ENCODE results near the gene TMEM163.

TMEM163 gene

DNA sequence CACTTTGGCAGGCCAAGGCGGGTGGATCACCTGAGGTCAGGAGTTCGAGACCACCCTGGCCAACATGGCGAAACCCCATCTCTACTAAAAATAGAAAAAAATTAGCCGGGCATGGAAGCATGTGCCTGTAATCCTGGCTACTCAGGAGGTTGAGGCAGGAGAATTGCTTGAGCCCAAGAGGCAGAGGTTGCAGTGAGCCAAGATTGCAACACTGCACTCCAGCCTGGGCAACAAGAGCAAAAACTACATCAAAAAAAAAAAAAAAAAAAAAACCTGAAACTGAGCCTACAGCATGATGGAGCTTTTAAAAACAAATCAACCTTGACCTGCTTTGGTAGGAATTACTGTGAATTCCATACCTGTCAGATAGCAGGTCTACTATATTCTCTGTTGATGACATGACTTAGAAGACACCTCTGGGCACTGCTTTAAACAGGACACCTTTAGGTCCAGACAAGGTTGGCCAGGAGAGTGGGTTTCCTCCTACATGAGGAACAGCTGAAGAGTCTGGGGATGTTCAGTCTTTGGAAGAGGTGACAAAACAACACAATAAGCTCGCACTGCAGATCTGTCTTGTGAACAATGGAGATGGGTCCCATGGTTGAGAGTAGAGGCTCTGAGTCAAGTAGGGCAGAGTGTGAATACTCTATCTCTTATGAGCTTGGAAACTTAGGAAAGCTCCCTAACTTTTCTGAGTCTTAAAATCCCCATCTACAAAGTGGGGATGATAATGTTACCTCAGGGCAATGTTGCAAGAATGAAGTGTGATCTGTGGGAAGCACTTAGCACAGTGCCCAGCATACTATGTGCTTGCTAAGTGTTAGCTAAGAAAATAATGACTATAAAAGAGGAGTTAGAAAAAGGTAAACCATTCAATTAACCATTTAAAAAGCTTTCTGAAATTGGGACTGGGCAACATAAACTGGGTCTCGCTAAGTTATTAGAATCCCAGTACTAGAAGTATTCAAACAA lies 25.2 kb downstream of the TMEM163 start:
- no peak for DNase-seq (ENCODE audit: low read depth in 2 of 3, low spot score in 1 of 3)

GRCh38 chr2:134692499-134692898 lies 26.3 kb downstream of the TMEM163 start:
- no peak for DNase-seq (ENCODE audit: low read depth in 2 of 3, low spot score in 1 of 3)

- DNase-seq (ENCODE audit: low read depth in 2 of 3, low spot score in 1 of 3): no peak
Measured at GRCh38 chr2:134690629-134691215, 28.1 kb downstream of the TMEM163 start.

DNA sequence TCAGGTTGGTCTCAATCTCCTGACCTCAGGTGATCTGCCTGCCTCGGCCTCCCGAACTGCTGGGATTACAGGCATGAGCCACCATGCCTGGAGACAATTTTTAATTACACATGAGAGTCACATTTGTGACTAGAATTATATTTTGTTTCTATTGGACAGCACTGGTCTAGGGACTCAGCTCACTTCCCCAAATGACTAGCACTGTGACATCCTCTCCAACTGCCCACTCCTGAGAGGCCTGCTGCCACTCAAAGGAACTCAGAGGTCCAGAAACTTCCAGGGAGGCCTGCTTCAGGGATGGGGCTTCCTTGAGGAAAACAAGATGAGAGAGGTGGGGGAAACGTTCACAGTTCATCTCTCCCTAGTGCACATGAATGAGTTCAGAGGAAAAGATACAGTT lies 29.5 kb downstream of the TMEM163 start:
- DNase-seq (ENCODE audit: low read depth in 2 of 3, low spot score in 1 of 3): no peak

DNA sequence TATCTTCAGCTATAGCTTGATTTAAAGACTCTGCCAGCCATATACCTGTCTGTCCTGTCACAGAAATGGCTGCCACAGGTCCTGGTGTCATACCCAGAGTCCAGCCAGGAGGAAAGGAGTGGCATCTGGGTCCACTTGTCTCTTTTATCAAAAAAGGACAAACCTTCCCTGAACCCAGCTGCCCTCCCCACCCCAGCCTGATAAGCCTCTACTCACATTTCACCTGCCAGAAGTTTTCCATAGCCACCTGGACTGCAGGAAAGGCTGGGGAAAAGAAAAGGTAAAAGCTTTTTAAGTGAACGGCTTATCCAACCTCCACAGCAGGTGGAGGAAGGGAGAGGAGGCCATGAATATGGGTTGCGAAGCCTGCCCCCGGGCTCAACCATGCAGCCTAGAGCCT lies 32.8 kb downstream of the TMEM163 start:
- no peak for DNase-seq (ENCODE audit: low read depth in 2 of 3, low spot score in 1 of 3)

DNA sequence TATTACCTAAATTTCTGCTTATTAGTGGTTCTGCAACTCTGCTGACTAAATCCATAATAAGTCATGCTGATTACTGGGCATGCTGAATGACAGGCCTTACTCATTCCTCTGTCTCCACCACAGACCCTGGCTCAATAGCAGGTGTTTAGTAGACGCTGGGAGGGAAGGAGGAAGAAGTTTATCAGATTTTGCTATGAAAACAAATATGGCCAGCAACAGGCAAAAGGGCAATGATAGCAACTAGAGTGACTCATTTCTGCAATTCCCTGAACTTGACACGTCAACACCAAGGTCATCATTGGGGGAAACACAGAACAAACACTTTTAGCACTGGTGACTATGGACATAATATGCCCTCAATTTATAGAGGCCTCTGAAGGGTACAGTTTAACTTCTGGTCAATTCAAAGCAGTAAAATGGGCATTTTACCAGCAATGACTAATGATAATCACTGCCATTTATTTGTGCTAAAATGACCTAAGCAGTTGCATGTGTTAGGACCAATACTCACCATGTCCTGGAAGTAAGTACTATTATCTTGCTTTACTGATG lies 35.2 kb downstream of the TMEM163 start:
- no peak for DNase-seq (ENCODE audit: low read depth in 2 of 3, low spot score in 1 of 3)

GRCh38 chr2:134682726-134683125 lies 36.1 kb downstream of the TMEM163 start:
- no peak for DNase-seq (ENCODE audit: low read depth in 2 of 3, low spot score in 1 of 3)

DNA sequence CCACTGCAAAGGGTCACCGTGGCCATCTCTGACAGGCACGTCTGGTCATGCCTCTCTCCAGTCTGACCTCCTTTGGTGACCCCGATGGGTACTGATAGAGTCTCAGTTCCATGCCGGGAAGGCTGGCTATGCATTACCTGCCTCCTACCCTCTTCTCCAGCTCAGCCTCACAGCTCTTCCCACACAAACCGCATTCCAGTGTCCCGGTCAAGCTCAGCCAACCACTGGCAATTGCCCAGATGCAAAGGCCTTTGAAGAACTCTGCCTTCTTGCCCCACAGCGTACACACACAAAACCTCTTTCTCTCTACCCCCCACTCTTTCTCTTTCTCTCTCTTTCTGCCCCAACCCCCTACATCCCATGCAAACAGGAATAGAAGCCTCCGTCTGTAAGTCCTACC lies 37.6 kb downstream of the TMEM163 start:
- DNase-seq (ENCODE audit: low read depth in 2 of 3, low spot score in 1 of 3): no peak

GRCh38 chr2:134679745-134680144 lies 39.1 kb downstream of the TMEM163 start:
- no peak for DNase-seq (ENCODE audit: low read depth in 2 of 3, low spot score in 1 of 3)

DNA sequence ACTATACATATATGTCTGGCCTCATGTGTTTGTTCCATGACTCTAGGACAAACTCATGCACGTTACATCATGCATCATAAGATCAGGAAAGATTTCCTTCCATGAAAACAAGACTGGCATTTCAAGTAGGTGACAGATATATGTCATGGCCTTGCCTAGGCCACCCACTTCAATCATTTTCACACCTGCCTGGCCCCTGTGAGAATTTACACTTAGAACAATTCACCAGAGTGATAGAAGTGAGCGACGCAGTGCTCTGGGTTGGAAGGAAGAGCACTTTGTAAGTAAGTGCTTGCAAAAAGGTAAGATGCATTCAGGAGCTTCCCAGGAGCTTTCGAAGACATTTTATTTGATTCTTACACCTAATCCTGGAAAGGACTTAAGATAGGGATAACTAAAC lies 39.5 kb downstream of the TMEM163 start:
- no peak for DNase-seq (ENCODE audit: low read depth in 2 of 3, low spot score in 1 of 3)

- DNase-seq (ENCODE audit: low read depth in 2 of 3, low spot score in 1 of 3): no peak
Measured at GRCh38 chr2:134677856-134678756, 40.7 kb downstream of the TMEM163 start.

GRCh38 chr2:134676960-134677359 lies 41.8 kb downstream of the TMEM163 start:
- no peak for DNase-seq (ENCODE audit: low read depth in 2 of 3, low spot score in 1 of 3)

DNA sequence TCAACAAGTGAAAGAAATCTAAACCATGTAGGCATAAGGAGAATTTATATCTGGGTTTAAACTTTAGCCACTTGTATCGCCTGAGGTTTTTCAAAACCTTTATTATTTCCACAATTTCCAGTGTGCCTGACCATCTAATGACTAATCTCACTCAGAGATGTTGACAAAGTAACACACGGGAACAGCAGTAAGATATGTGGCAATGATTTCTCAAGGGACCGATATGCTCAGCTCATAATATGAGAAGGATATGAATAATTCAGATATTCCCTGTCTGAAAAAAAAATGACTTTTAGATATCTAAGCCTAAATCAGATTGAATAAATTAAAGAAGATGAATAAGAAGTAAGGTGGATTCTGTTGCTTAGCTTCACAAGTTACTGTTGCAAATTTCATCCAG lies 43.5 kb downstream of the TMEM163 start:
- DNase-seq (ENCODE audit: low read depth in 2 of 3, low spot score in 1 of 3): no peak

GRCh38 chr2:134674687-134675086 lies 44.1 kb downstream of the TMEM163 start:
- no peak for DNase-seq (ENCODE audit: low read depth in 2 of 3, low spot score in 1 of 3)

DNA sequence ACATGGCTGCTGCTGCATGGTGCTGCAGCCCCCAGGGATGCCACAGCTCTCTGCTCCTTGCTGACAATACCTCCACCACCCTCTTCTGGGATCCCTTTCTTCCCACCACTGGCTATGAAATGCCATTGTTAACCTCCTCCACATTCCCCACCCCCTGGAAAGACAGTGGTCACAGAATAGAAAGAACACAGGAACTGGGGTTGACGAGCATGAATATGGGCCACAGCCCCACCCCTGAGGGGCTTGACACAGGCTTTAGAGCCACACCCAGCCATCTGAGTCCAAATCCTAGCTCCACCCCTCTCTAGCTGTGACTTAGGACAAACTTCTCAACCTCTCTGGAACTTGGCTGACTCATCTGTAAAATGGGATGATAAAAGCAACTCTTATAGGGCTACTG lies 47.3 kb downstream of the TMEM163 start:
- no peak for DNase-seq (ENCODE audit: low read depth in 2 of 3, low spot score in 1 of 3)

- no peak for DNase-seq (ENCODE audit: low read depth in 2 of 3, low spot score in 1 of 3)
Measured at GRCh38 chr2:134670955-134671354, 47.8 kb downstream of the TMEM163 start.

DNA sequence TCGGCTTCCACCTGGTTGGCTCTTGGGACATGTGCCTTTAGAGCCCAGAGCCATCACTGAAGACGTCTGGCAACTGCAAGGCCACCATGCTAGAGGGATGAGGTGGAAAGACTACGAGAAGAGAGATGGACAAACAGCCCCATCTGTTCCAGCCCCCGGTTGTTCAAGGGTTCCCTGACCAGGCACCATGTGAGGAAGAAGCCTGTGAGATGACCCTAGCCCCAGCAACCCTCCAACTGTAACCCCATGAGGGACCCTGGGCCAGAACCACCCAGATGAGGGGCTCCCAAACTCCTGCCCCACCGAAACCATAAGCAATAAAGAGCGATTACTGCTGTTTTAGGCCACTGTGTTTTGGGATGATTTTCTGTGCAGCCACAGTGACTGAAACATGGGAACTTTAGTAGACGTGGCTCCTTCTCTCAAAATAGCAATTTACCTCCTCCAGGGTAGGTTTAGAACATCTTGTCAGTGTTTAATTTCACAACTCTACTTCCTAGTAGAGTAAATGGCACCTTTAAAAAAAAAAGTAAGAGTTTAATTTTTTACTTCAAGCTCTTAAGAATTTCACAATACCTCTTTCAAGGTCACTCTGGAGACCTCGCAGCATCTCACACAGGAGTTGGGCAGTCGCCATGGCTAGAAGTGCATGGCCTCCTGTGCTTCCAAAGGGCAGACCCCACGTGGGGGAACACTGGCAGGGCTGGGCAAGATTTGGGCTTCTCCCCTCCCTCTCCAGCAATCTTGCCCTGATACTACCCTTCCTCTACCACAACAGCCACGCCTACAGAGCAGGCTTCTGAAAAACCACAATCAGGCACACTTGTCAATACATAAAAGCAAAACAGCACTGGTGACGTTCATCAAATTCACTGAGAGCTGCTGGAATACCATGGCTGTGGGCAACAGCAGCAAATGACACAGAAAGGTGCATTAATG lies 48.8 kb downstream of the TMEM163 start:
- DNase-seq (ENCODE audit: low read depth in 2 of 3, low spot score in 1 of 3): peak in 1 of 3 donors; percentile 27

GRCh38 chr2:134668821-134669220 lies 50.0 kb downstream of the TMEM163 start:
- DNase-seq (ENCODE audit: low read depth in 2 of 3, low spot score in 1 of 3): peak; percentile 52 to 65 (median 56)

- DNase-seq (ENCODE audit: low read depth in 2 of 3, low spot score in 1 of 3): no peak
Measured at GRCh38 chr2:134667541-134667940, 51.3 kb downstream of the TMEM163 start.

DNA sequence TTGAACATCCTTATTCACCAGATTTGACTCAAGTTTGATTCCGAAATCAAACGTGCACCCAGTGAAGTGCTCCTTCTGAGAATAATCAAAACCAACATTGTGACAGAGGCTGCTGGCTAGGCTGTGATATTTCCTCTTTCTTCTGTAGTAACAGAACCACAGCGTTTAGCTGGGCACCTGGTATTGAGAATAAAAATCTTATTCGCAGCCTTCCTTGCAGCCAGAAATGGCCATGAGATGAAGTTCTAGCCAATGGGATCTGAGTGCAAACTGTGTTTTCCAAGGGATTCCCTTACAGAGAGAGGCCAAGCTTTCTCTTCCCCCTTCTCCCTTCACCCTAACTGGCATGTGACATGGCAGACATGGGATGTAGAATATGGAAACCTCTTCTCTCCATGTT lies 51.7 kb downstream of the TMEM163 start:
- DNase-seq (ENCODE audit: low read depth in 2 of 3, low spot score in 1 of 3): no peak

Measured in stimulated activated CD4-positive, alpha-beta T cell treated with anti-CD3 and anti-CD28 coated beads, Interleukin-12 subunit alpha, Interleukin-12 subunit beta, amount 100 ng/mL, for 48 hours (primary cell).